ENCODE results near the gene RNPS1.
A peak's percentile ranks its signal among the peaks of the same experiment; 100 is the strongest.

The RNPS1 gene

GRCh38 chr16:2284797-2285576, 17.1 kb upstream of the RNPS1 start:
- H2AFZ ChIP-seq (ENCODE audit: low read length), result no peak overlapping the region
- H3K36me3 ChIP-seq (replicated peaks in 1 of 2; ENCODE audit: control insufficient read depth in 2 of 2, insufficient read depth in 2 of 2, low read length in 2 of 2), result peaks cover 0 to 11% of the 10 kb centered on the region in 2 donors
- H3K27ac ChIP-seq (replicated peaks; ENCODE audit: low read length), result no peak overlapping the region
- no peak overlapping the region for H2BK12ac ChIP-seq (ENCODE audit: low read length)
- no peak overlapping the region for H3K9ac ChIP-seq (ENCODE audit: low read depth, low read length, poor library complexity)
- no peak overlapping the region for H3K4me3 ChIP-seq (ENCODE audit: low read length in 2 of 2)
- no peak overlapping the region for H3K4me2 ChIP-seq (ENCODE audit: insufficient read depth, low read length, poor library complexity, severe bottlenecking)
- H3K27me3 ChIP-seq (ENCODE audit: control insufficient read depth in 3 of 3, insufficient read depth in 3 of 3, low read depth in 1 of 3, low read length in 3 of 3), result no peaks in the 10 kb centered on the region
- H3K18ac ChIP-seq (ENCODE audit: low read length), result no peak overlapping the region
- H4K8ac ChIP-seq (ENCODE audit: low read depth, low read length), result no peak overlapping the region
- H3K9me3 ChIP-seq (replicated peaks in 1 of 2; ENCODE audit: control insufficient read depth in 2 of 2, insufficient read depth in 1 of 2, low read depth in 1 of 2, low read length in 2 of 2), result peaks cover 0 to 2% of the 10 kb centered on the region in 2 donors
- no peaks in the 10 kb centered on the region for H3K4me1 ChIP-seq (ENCODE audit: control insufficient read depth in 2 of 2, insufficient read depth in 1 of 2, low read depth in 1 of 2, low read length in 2 of 2)
- H2BK5ac ChIP-seq (ENCODE audit: low read length), result no peak overlapping the region
- H3K79me1 ChIP-seq (ENCODE audit: low read depth, low read length), result no peaks in the 10 kb centered on the region
- no peak overlapping the region for H3K4ac ChIP-seq (ENCODE audit: low read length)
- H2BK120ac ChIP-seq (ENCODE audit: low read depth, low read length), result no peak overlapping the region
- no CpG with 5 or more reads among the region's 35 CpGs for WGBS, 2 donors (ENCODE audit: extremely low coverage in 2 of 2, insufficient read length in 2 of 2, insufficient replicate concordance in 1 of 2)
- H4K91ac ChIP-seq (ENCODE audit: low read depth, low read length, poor library complexity), result no peak overlapping the region
- peak overlapping the region; percentile 63 for H3K14ac ChIP-seq (ENCODE audit: low read length)
- H2BK15ac ChIP-seq (ENCODE audit: low read length), result no peak overlapping the region
- H3K23ac ChIP-seq (ENCODE audit: low read depth, low read length, poor library complexity), result peak overlapping the region; percentile 75
- DNase-seq (ENCODE audit: low spot score), result no peak
- no peak overlapping the region for H2AK5ac ChIP-seq (ENCODE audit: low read depth, low read length)

- H3K4ac ChIP-seq (ENCODE audit: low read length), result no peak overlapping the region
- H3K27ac ChIP-seq (replicated peaks; ENCODE audit: low read length), result no peak overlapping the region
- WGBS, 2 donors (ENCODE audit: extremely low coverage in 2 of 2, insufficient read length in 2 of 2, insufficient replicate concordance in 1 of 2), result no CpG with 5 or more reads among the region's 37 CpGs
- H3K18ac ChIP-seq (ENCODE audit: low read length), result no peak overlapping the region
- H2AK5ac ChIP-seq (ENCODE audit: low read depth, low read length), result no peak overlapping the region
- H3K79me1 ChIP-seq (ENCODE audit: low read depth, low read length), result no peaks in the 10 kb centered on the region
- H2BK12ac ChIP-seq (ENCODE audit: low read length), result peak overlapping the region; percentile 73
- no peak overlapping the region for H4K8ac ChIP-seq (ENCODE audit: low read depth, low read length)
- DNase-seq (ENCODE audit: low spot score), result no peak
- no peaks in the 10 kb centered on the region for H3K27me3 ChIP-seq (ENCODE audit: control insufficient read depth in 3 of 3, insufficient read depth in 3 of 3, low read depth in 1 of 3, low read length in 3 of 3)
- peak overlapping the region; percentile 63 for H3K14ac ChIP-seq (ENCODE audit: low read length)
- peaks cover 0 to 2% of the 10 kb centered on the region in 2 donors for H3K9me3 ChIP-seq (replicated peaks in 1 of 2; ENCODE audit: control insufficient read depth in 2 of 2, insufficient read depth in 1 of 2, low read depth in 1 of 2, low read length in 2 of 2)
- H2AFZ ChIP-seq (ENCODE audit: low read length), result no peak overlapping the region
- H2BK15ac ChIP-seq (ENCODE audit: low read length), result no peak overlapping the region
- H3K4me1 ChIP-seq (ENCODE audit: control insufficient read depth in 2 of 2, insufficient read depth in 1 of 2, low read depth in 1 of 2, low read length in 2 of 2), result no peaks in the 10 kb centered on the region
- peak overlapping the region; percentile 75 for H3K23ac ChIP-seq (ENCODE audit: low read depth, low read length, poor library complexity)
- H2BK5ac ChIP-seq (ENCODE audit: low read length), result no peak overlapping the region
- no peak overlapping the region for H2BK120ac ChIP-seq (ENCODE audit: low read depth, low read length)
- no peak overlapping the region for H3K4me2 ChIP-seq (ENCODE audit: insufficient read depth, low read length, poor library complexity, severe bottlenecking)
- no peak overlapping the region for H3K4me3 ChIP-seq (ENCODE audit: low read length in 2 of 2)
- no peak overlapping the region for H4K91ac ChIP-seq (ENCODE audit: low read depth, low read length, poor library complexity)
- H3K9ac ChIP-seq (ENCODE audit: low read depth, low read length, poor library complexity), result peak overlapping the region; percentile 44
- H3K36me3 ChIP-seq (replicated peaks in 1 of 2; ENCODE audit: control insufficient read depth in 2 of 2, insufficient read depth in 2 of 2, low read length in 2 of 2), result peaks cover 0 to 11% of the 10 kb centered on the region in 2 donors
Measured at GRCh38 chr16:2284001-2284770, 16.3 kb upstream of the RNPS1 start.

- no peak overlapping the region for H2BK5ac ChIP-seq (ENCODE audit: low read length)
- peak overlapping the region; percentile 30 for H3K9ac ChIP-seq (ENCODE audit: low read depth, low read length, poor library complexity)
- no peak overlapping the region for H3K4ac ChIP-seq (ENCODE audit: low read length)
- DNase-seq (ENCODE audit: low spot score), result no peak
- no peak overlapping the region for H3K4me2 ChIP-seq (ENCODE audit: insufficient read depth, low read length, poor library complexity, severe bottlenecking)
- H3K27me3 ChIP-seq (ENCODE audit: control insufficient read depth in 3 of 3, insufficient read depth in 3 of 3, low read depth in 1 of 3, low read length in 3 of 3), result no peaks in the 10 kb centered on the region
- H3K4me1 ChIP-seq (ENCODE audit: control insufficient read depth in 2 of 2, insufficient read depth in 1 of 2, low read depth in 1 of 2, low read length in 2 of 2), result no peaks in the 10 kb centered on the region
- no peak overlapping the region for H4K91ac ChIP-seq (ENCODE audit: low read depth, low read length, poor library complexity)
- peaks cover 0 to 2% of the 10 kb centered on the region in 2 donors for H3K9me3 ChIP-seq (replicated peaks in 1 of 2; ENCODE audit: control insufficient read depth in 2 of 2, insufficient read depth in 1 of 2, low read depth in 1 of 2, low read length in 2 of 2)
- no peak overlapping the region for H3K14ac ChIP-seq (ENCODE audit: low read length)
- H4K8ac ChIP-seq (ENCODE audit: low read depth, low read length), result no peak overlapping the region
- H2BK120ac ChIP-seq (ENCODE audit: low read depth, low read length), result no peak overlapping the region
- no peak overlapping the region for H2BK12ac ChIP-seq (ENCODE audit: low read length)
- no peak overlapping the region for H3K27ac ChIP-seq (replicated peaks; ENCODE audit: low read length)
- no peak overlapping the region for H2AK5ac ChIP-seq (ENCODE audit: low read depth, low read length)
- peaks cover 0 to 11% of the 10 kb centered on the region in 2 donors for H3K36me3 ChIP-seq (replicated peaks in 1 of 2; ENCODE audit: control insufficient read depth in 2 of 2, insufficient read depth in 2 of 2, low read length in 2 of 2)
- H2BK15ac ChIP-seq (ENCODE audit: low read length), result no peak overlapping the region
- no peak overlapping the region for H3K23ac ChIP-seq (ENCODE audit: low read depth, low read length, poor library complexity)
- no peaks in the 10 kb centered on the region for H3K79me1 ChIP-seq (ENCODE audit: low read depth, low read length)
- no peak overlapping the region for H3K18ac ChIP-seq (ENCODE audit: low read length)
- no peak overlapping the region for H3K4me3 ChIP-seq (ENCODE audit: low read length in 2 of 2)
- WGBS, 2 donors (ENCODE audit: extremely low coverage in 2 of 2, insufficient read length in 2 of 2, insufficient replicate concordance in 1 of 2), result no CpG with 5 or more reads among the region's 26 CpGs
- H2AFZ ChIP-seq (ENCODE audit: low read length), result no peak overlapping the region
Measured at GRCh38 chr16:2282866-2283555, 15.1 kb upstream of the RNPS1 start.

- Histone ChIP-seq H2AK5ac (ENCODE audit: low read depth, low read length) (no peak overlapping the region), H4K8ac (ENCODE audit: low read depth, low read length) (no peak overlapping the region), H2BK12ac (ENCODE audit: low read length) (no peak overlapping the region), H2BK120ac (ENCODE audit: low read depth, low read length) (no peak overlapping the region), H3K18ac (ENCODE audit: low read length) (no peak overlapping the region), H2BK15ac (ENCODE audit: low read length) (no peak overlapping the region), H3K4me2 (ENCODE audit: insufficient read depth, low read length, poor library complexity, severe bottlenecking) (no peak overlapping the region), H2BK5ac (ENCODE audit: low read length) (no peak overlapping the region), H4K91ac (ENCODE audit: low read depth, low read length, poor library complexity) (no peak overlapping the region), H3K4me1 (ENCODE audit: control insufficient read depth in 2 of 2, insufficient read depth in 1 of 2, low read depth in 1 of 2, low read length in 2 of 2) (no peaks in the 10 kb centered on the region), H3K4me3 (ENCODE audit: low read length in 2 of 2) (no peak overlapping the region), H3K27ac (replicated peaks; ENCODE audit: low read length) (no peak overlapping the region), H3K14ac (ENCODE audit: low read length) (no peak overlapping the region), H3K9me3 (replicated peaks in 1 of 2; ENCODE audit: control insufficient read depth in 2 of 2, insufficient read depth in 1 of 2, low read depth in 1 of 2, low read length in 2 of 2) (peaks cover 0 to 2% of the 10 kb centered on the region in 2 donors), H3K23ac (ENCODE audit: low read depth, low read length, poor library complexity) (no peak overlapping the region), H3K4ac (ENCODE audit: low read length) (no peak overlapping the region), H3K9ac (ENCODE audit: low read depth, low read length, poor library complexity) (no peak overlapping the region), H2AFZ (ENCODE audit: low read length) (no peak overlapping the region), H3K79me1 (ENCODE audit: low read depth, low read length) (no peaks in the 10 kb centered on the region), H3K36me3 (replicated peaks in 1 of 2; ENCODE audit: control insufficient read depth in 2 of 2, insufficient read depth in 2 of 2, low read length in 2 of 2) (peaks cover 0 to 11% of the 10 kb centered on the region in 2 donors), H3K27me3 (ENCODE audit: control insufficient read depth in 3 of 3, insufficient read depth in 3 of 3, low read depth in 1 of 3, low read length in 3 of 3) (no peaks in the 10 kb centered on the region)
- no peak for DNase-seq (ENCODE audit: low spot score)
- WGBS, 2 donors (ENCODE audit: extremely low coverage in 2 of 2, insufficient read length in 2 of 2, insufficient replicate concordance in 1 of 2), result no CpG with 5 or more reads among the region's 5 CpGs
Measured at GRCh38 chr16:2282262-2282661, 14.3 kb upstream of the RNPS1 start.
